C4-2B (cell line): Measurements from ENCODE around the gene CA12.

Experiments used
- ZFX ChIP-seq: fragments of 450-650 bp; IDR thresholded peaks from 2 replicates; pipeline ENCODE4 v1.6.1; 2017
- TF ChIP-seq, protein P1 (sequence below): fragments of 450-650 bp; conservative IDR thresholded peaks from 2 replicates; pipeline ENCODE4 v1.5.1; 2017; ENCODE audit warnings: mild to moderate bottlenecking

DNA sequence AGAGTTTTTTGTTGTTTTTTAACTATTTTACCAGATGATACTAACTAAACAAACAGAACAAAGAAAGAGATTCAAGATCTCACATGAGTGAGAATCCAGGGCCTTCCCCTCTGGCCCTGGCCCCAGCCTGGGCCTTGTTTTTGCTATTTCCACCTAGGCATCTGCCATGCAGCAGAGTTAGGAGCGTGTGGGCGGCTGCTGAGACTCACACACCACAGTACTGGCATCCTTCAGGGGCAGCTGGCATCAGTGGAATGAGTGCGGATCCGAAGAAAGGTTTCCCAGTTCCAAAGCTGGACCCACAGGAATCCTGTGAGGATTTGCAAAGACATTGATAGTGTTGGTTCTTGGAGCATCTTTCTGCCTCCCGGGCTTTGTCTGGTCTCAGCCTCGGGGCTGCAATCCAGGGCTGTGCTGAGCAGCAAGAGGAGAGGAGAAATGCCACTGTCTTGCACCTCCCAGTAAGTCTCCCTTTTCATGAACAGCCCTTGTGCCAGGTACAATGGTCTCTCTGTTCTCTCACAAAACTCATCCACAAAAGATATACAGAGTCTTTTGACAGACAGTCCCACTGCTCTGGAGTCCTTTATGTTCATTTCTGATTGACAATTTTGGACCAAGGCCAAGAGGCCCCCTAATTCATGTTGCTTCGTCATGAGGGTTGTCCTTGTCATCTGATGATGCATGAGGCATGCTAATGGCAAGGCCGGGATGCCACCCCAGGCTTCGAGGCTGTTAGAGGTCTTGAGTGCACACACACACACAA, 57.7 kb downstream of the CA12 start:
- TF ChIP-seq, protein P1, sequence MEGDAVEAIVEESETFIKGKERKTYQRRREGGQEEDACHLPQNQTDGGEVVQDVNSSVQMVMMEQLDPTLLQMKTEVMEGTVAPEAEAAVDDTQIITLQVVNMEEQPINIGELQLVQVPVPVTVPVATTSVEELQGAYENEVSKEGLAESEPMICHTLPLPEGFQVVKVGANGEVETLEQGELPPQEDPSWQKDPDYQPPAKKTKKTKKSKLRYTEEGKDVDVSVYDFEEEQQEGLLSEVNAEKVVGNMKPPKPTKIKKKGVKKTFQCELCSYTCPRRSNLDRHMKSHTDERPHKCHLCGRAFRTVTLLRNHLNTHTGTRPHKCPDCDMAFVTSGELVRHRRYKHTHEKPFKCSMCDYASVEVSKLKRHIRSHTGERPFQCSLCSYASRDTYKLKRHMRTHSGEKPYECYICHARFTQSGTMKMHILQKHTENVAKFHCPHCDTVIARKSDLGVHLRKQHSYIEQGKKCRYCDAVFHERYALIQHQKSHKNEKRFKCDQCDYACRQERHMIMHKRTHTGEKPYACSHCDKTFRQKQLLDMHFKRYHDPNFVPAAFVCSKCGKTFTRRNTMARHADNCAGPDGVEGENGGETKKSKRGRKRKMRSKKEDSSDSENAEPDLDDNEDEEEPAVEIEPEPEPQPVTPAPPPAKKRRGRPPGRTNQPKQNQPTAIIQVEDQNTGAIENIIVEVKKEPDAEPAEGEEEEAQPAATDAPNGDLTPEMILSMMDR, result no peak
- TF ChIP-seq ZFX, result no peak
